PC-9 (cell line): ENCODE measurements around the gene NDUFS8. TPM values are rescaled to one million over a fixed set of nuclear protein-coding genes. Genes with fewer than 3 reads are reported as not detected.
A peak's percentile ranks its signal among the peaks of the same experiment; 100 is the strongest.

Source experiments
- BruUV-seq: library from RNA; stranded (reverse); fragments of 400-500 nt; replicated peaks from 2 replicates; lab custom pipeline; 2021; lab: Mats Ljungman, UMichigan
- CTCF ChIA-PET: fragments of 300-600 bp; sonication (Branson Sonifier 250); formaldehyde crosslinking; loops from one replicate; lab custom pipeline; 2022; ENCODE audit warnings: antibody characterized with exemption; lab: Charles Lee
- POLR2A ChIA-PET: fragments of 300-600 bp; sonication (Branson Sonifier 250); formaldehyde crosslinking; loops from one replicate; lab custom pipeline; 2022; ENCODE audit warnings: antibody characterized with exemption; ENCODE audit not compliant: unreplicated experiment; lab: Charles Lee
- DNase-seq, 2 experiments: peaks; one replicate each; pipeline versions ENCODE4 v3.0.0 to v3.0.0-alpha.2; 2015 to 2022; ENCODE audit warnings: mixed read lengths in 1 of 2
- H2AFZ ChIP-seq: fragments of 200-600 bp; sonication (generic); 2 replicates; pipeline ENCODE4 v1.8.1; 2017; ENCODE audit warnings: antibody characterized with exemption
- H3F3A ChIP-seq: fragments of 200-600 bp; sonication (generic); 2 replicates; pipeline ENCODE4 v1.8.1; 2017; ENCODE audit warnings: antibody characterized with exemption, mild to moderate bottlenecking, low read depth; ENCODE audit not compliant: insufficient read depth
- H3K27ac ChIP-seq: fragments of 200-600 bp; sonication (generic); 2 replicates; pipeline ENCODE4 v1.6.1; 2016; ENCODE audit warnings: mixed run types
- H3K27me3 ChIP-seq: fragments of 200-600 bp; sonication (generic); 2 replicates; pipeline ENCODE4 v1.6.1; 2016; ENCODE audit warnings: low read depth, mixed run types; ENCODE audit not compliant: insufficient read depth
- H3K36me3 ChIP-seq: fragments of 200-600 bp; sonication (generic); 2 replicates; pipeline ENCODE4 v1.6.1; 2016; ENCODE audit warnings: low read depth, mixed run types
- H3K4me1 ChIP-seq: fragments of 200-600 bp; sonication (generic); replicated peaks from 2 replicates; pipeline ENCODE4 v1.6.1; 2016; ENCODE audit warnings: mixed run types; ENCODE audit not compliant: insufficient read depth
- H3K4me2 ChIP-seq: fragments of 200-600 bp; sonication (generic); 2 replicates; pipeline ENCODE4 v1.6.1; 2017; ENCODE audit warnings: mixed run types
- H3K4me3 ChIP-seq: fragments of 200-600 bp; sonication (generic); 2 replicates; pipeline ENCODE4 v1.6.1; 2016; ENCODE audit warnings: mixed run types
- H3K79me2 ChIP-seq: fragments of 200-600 bp; sonication (generic); 2 replicates; pipeline ENCODE4 v1.6.1; 2017; ENCODE audit warnings: low read depth, mixed run types
- H3K9me2 ChIP-seq: fragments of 200-600 bp; sonication (generic); 2 replicates; pipeline ENCODE4 v1.8.1; 2017; ENCODE audit warnings: mild to moderate bottlenecking; ENCODE audit not compliant: insufficient read depth
- H3K9me3 ChIP-seq: fragments of 200-600 bp; sonication (generic); 2 replicates; pipeline ENCODE4 v1.8.1; 2016; ENCODE audit warnings: low read depth; ENCODE audit not compliant: insufficient read depth
- H4K20me1 ChIP-seq: fragments of 200-600 bp; sonication (generic); 2 replicates; pipeline ENCODE4 v1.8.1; 2017; ENCODE audit not compliant: insufficient read depth
- EZH2 ChIP-seq: fragments of 200-600 bp; sonication (generic); IDR thresholded peaks from 2 replicates; pipeline ENCODE4 v1.8.0; 2017; ENCODE audit warnings: antibody characterized with exemption, low read depth
- intact Hi-C: fragments of 100-400 bp; cut with micrococcal nuclease; formaldehyde crosslinking; loops from one replicate; pipeline ENCODE4 v1.10.0; 2022; ENCODE audit not compliant: unreplicated experiment
- total RNA-seq: library from RNA; stranded (reverse); gene quantifications from 2 replicates; pipeline ENCODE4 v1.2.3, GENCODE V29; 2021
- TF ChIP-seq, protein P1 (sequence below): fragments of 200-600 bp; sonication (generic); conservative IDR thresholded peaks from 2 replicates; pipeline ENCODE4 v1.6.1; 2017; ENCODE audit warnings: mixed run types, antibody characterized with exemption, mild to moderate bottlenecking, moderate library complexity

NDUFS8 gene
- total RNA-seq, 1 experiment from 2014 or later: 275 TPM

DNA sequence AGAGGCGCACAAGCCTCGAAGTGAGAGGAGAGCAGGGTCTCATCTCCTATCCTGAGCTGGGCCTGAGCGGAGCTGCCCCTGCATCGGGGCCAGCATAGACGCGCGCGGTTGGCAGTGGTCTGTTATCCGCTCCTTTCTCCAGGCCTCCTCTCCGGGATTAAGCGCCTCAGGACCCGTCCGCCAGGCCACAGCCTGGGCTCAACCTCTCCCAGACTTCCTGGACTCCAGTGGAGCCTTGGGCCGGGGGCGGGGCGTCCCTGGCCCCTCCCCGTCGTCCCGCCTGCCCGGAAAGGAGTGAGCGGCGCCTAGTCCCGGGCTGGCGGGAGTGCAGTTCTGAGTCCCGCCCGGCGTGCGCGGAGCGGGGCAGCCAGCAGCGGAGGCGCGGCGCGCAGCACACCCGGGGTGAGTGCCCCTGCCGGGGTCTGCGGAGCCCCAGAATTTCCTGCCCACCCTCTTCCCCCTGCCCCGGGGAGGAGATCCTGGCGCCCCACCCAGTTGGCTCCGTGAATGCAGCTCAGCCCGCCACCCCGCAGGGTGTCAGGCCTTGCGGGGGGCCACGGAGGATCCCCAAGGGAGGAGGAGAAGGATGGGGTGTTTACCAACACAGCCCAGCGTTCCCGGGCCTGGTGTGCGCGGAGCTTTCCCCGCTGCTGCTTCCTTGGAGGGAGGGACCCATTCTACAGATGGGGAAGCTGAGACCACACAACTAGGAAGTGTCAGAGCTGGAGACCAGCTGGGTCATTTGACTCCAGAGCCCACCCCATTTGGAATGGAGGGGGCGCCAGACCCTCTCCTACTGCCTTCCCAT is 8.4 kb downstream of the NDUFS8 start, which contains the start of gene TCIRG1:
Gene TCIRG1, plus strand, starts transcription at position 308 of the 808 bp plus-strand sequence. CDS start 2,247 bp downstream, outside the sequence.
- DNase-seq: peak; percentile 73 to 80
- ChIA-PET CTCF (interaction anchor here (0.6 kb wide), 1 partner anchor 620 kb away, joined by 5 read pairs; no protein-coding TSS in a partner anchor), POLR2A (interaction anchor here (0.8 to 1.1 kb wide), 2 partner anchors 26 to 29 kb away, joined by 4 to 8 read pairs; partner anchors contain the start of gene ALDH3B1)
- peak within 1 kb of the TSS; percentile 81 for H2AFZ ChIP-seq
- intact Hi-C loops: loop anchor here (1.0 kb wide), 1 partner anchor 9 kb away; the partner anchor contains the start of gene NDUFS8
- peak within 1 kb of the TSS; percentile 65 for H3K4me3 ChIP-seq
- no peaks in the 10 kb centered on the region for H3K27me3 ChIP-seq
- TF ChIP-seq, protein P1, sequence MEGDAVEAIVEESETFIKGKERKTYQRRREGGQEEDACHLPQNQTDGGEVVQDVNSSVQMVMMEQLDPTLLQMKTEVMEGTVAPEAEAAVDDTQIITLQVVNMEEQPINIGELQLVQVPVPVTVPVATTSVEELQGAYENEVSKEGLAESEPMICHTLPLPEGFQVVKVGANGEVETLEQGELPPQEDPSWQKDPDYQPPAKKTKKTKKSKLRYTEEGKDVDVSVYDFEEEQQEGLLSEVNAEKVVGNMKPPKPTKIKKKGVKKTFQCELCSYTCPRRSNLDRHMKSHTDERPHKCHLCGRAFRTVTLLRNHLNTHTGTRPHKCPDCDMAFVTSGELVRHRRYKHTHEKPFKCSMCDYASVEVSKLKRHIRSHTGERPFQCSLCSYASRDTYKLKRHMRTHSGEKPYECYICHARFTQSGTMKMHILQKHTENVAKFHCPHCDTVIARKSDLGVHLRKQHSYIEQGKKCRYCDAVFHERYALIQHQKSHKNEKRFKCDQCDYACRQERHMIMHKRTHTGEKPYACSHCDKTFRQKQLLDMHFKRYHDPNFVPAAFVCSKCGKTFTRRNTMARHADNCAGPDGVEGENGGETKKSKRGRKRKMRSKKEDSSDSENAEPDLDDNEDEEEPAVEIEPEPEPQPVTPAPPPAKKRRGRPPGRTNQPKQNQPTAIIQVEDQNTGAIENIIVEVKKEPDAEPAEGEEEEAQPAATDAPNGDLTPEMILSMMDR: no peak
- TF ChIP-seq EZH2: no peak
- no peaks in the 10 kb centered on the region for H4K20me1 ChIP-seq
- H3K79me2 ChIP-seq: peaks cover 30% of the 10 kb centered on the region
- BruUV-seq: TSS peak; percentile 33
- H3K9me3 ChIP-seq: no peaks in the 10 kb centered on the region
- H3K9me2 ChIP-seq: no peaks in the 10 kb centered on the region
- H3F3A ChIP-seq: peaks cover 69% of the 10 kb centered on the region
- peak within 1 kb of the TSS; percentile 65 for H3K27ac ChIP-seq
- peaks cover 35% of the 10 kb centered on the region for H3K4me1 ChIP-seq
- H3K4me2 ChIP-seq: peak within 1 kb of the TSS; percentile 91
- H3K36me3 ChIP-seq: peaks cover 5% of the 10 kb centered on the region; the same call in 1 of the 2 replicates

DNA sequence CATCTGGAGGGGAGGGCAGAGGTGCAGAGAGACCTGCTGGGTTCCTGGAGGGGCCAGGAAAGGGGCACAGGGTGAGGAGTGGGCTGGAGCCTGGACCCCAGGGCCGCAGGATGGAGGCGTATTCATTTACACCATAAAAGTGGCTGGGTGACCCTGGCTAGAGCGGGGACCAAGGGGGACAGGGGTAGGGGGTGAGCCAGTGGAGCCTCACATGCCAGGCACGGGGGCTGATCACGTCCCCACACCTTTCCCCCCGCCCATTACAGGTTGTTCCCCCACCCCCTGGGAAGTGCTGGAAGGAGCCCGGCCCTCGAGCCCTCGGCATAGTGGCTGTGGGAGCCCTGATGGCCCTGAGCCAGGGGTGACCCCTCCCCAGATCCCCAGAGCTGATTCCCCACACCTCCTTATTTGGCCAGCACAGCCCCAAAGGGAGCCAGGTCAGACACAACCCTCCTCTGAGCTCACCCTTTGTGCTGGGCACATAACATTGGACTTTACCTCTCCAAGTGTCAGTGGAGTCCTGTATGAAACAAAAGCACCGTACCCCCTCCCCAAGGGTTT is 9.1 kb downstream of the NDUFS8 start:
- no peaks in the 10 kb centered on the region for H3K27me3 ChIP-seq
- peaks cover 30% of the 10 kb centered on the region for H3K79me2 ChIP-seq
- no peaks in the 10 kb centered on the region for H3K9me2 ChIP-seq
- peak overlapping the region; percentile 91 for H3K4me2 ChIP-seq
- peaks cover 64% of the 10 kb centered on the region for H3F3A ChIP-seq
- TF ChIP-seq EZH2: no peak
- TF ChIP-seq, protein P1: no peak
- ChIA-PET POLR2A (interaction anchor here (0.8 to 1.1 kb wide), 3 partner anchors 25 to 30 kb away, joined by 3 to 8 read pairs (median 4); partner anchors contain the start of gene ALDH3B1), CTCF (interaction anchor here (0.7 kb wide), 1 partner anchor 25 kb away, joined by 22 read pairs; no protein-coding TSS in a partner anchor)
- DNase-seq: no peak
- no TSS peak for BruUV-seq
- H4K20me1 ChIP-seq: no peaks in the 10 kb centered on the region
- no peaks in the 10 kb centered on the region for H3K36me3 ChIP-seq
- H3K9me3 ChIP-seq: no peaks in the 10 kb centered on the region
- H3K4me3 ChIP-seq: peak overlapping the region; percentile 65
- no peak overlapping the region; the same call in 1 of the 2 replicates for H2AFZ ChIP-seq
- H3K27ac ChIP-seq: peak overlapping the region; percentile 65
- peaks cover 36% of the 10 kb centered on the region for H3K4me1 ChIP-seq
- intact Hi-C loops: loop anchor here (1.0 to 5.0 kb wide), 3 partner anchors 29 to 108 kb away; partner anchors contain the start of genes ALDH3B1 and CHKA
